Activated naive CD8-positive, alpha-beta T cell treated with anti-CD3 and anti-CD28 coated beads, Interleukin-2, amount 10 ng/mL, durations not matched to agents 7 days and 5 days (primary cell): ENCODE measurements around the gene PLEKHG4. TPM values are rescaled to one million over a fixed set of nuclear protein-coding genes. Genes with fewer than 3 reads are reported as not detected.

Source experiments
- ATAC-seq: fragments of 150-1000 bp; cut with Tn5 transposase; one replicate; pipeline ENCODE4 v1.10.0; 2021; ENCODE audit warnings: low read depth, moderate library complexity
- POLR2A ChIA-PET: fragments of 350-600 bp; sonication (Branson Sonifier 250); formaldehyde crosslinking; loops from one replicate; lab custom pipeline; 2021; ENCODE audit warnings: antibody characterized with exemption; lab: Charles Lee
- DNase-seq: peaks from one replicate; pipeline ENCODE4 v3.0.0; 2021
- H3K27ac Mint-ChIP-seq: one replicate; pipeline ENCODE4 v1.8.0; 2022; ENCODE audit warnings: mild to moderate bottlenecking, mixed read lengths
- H3K27me3 Mint-ChIP-seq: one replicate; pipeline ENCODE4 v1.8.0; 2022; ENCODE audit warnings: mild to moderate bottlenecking, moderate library complexity, mixed read lengths
- H3K36me3 Mint-ChIP-seq: one replicate; pipeline ENCODE4 v1.8.0; 2021; ENCODE audit warnings: mild to moderate bottlenecking, mixed read lengths
- H3K4me1 Mint-ChIP-seq: one replicate; pipeline ENCODE4 v1.8.0; 2021; ENCODE audit warnings: mixed read lengths
- H3K4me3 Mint-ChIP-seq: one replicate; pipeline ENCODE4 v1.8.0; 2022; ENCODE audit warnings: mild to moderate bottlenecking, moderate library complexity, mixed read lengths
- H3K9me3 Mint-ChIP-seq: one replicate; pipeline ENCODE4 v1.8.0; 2021; ENCODE audit warnings: mixed read lengths
- total RNA-seq, 2 experiments: library from RNA; stranded (reverse); gene quantifications; one replicate each; pipeline ENCODE4 v1.2.3, GENCODE V29; 2021

Gene PLEKHG4
- total RNA-seq, 2 experiments from 2014 or later: 15.7 to 18.2 TPM

DNA sequence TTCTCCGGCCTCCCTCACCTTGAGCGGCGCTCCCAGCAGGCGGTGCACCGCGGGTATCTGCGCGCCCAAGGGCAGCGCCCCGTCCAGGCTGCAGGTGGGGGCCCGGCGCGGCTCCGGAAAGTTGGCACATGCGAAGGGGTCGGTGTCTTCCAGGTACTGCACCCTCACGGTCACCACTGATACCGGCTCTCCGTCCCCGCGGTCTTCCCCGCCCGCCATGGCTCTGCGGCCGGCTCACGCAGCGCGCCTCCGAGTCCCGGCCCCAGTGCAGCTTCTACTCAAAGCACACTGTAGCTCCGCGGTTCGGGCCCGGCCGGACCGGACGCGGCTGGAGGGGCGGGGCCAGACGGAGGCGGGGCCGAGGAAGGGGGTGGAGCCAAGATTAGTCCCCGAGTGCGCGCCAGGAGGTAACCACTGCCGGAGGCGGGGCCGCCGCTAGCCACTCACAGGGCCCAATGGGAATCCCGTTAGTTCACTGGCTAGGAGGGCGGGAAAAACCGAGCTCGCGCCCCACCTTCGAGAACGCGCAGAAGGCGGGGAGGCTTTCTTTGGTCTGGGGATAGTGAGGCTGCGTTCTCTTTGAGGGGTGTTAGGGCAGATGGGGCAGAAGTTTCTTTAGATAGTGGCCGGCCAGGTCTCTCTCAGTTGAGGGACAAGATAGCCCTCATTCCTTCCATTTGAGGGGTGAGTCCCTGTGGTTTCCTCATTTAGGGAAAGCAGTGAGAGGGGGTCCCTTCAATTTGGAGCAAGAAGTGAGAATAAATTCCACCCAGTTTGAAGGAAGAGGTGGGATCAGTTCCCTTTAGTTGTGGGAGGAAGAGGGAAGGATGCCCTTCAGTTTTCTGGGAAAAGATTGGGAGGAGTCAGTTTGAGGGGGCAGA lies 31.9 kb upstream of the PLEKHG4 start, which contains the start of gene FHOD1:
TSS of gene FHOD1 (minus strand) at position 290 of the 881 bp plus-strand sequence. CDS start at position 219, 71 bp downstream.
- peak; percentile 100 for DNase-seq
- Mint-ChIP-seq H3K36me3 (peaks cover 2% of the 10 kb centered on the region), H3K27me3 (peaks cover 13% of the 10 kb centered on the region), H3K4me1 (peaks cover 41% of the 10 kb centered on the region), H3K27ac (peak within 1 kb of the TSS; percentile 90), H3K9me3 (no peaks in the 10 kb centered on the region), H3K4me3 (peak within 1 kb of the TSS; percentile 82)
- POLR2A ChIA-PET: interaction anchor here (0.6 to 9.4 kb wide), 17 partner anchors 11 to 446 kb away, joined by 3 to 130 read pairs (median 4); partner anchors contain the start of genes PLEKHG4 and TMEM208
- peak; percentile 66 for ATAC-seq

DNA sequence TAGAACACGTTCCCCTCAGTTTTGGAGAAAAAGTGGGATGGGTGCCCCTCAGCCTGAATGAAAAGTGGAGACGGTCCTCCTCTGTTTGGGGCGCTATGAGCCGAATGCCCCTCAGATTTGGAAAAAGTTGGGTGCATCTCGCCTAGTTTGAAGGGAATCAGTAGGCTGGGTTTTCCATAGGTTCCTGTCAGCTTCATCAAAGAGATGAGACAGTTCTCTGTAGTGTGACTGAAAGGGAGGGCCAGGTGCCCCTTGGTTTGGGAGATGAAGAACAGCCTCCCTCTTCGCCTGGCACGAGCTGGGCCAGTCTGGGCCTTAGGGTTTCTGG lies 31.3 kb upstream of the PLEKHG4 start:
- POLR2A ChIA-PET: interaction anchor here (0.7 to 9.4 kb wide), 15 partner anchors 13 to 445 kb away, joined by 3 to 130 read pairs (median 3); partner anchors contain the start of genes PLEKHG4 and TMEM208
- DNase-seq (no peak), ATAC-seq (no peak)
- Mint-ChIP-seq H3K36me3 (no peaks in the 10 kb centered on the region), H3K27ac (peak overlapping the region; percentile 70), H3K9me3 (no peaks in the 10 kb centered on the region), H3K4me3 (peak overlapping the region; percentile 82), H3K4me1 (peaks cover 38% of the 10 kb centered on the region), H3K27me3 (peaks cover 13% of the 10 kb centered on the region)

DNA sequence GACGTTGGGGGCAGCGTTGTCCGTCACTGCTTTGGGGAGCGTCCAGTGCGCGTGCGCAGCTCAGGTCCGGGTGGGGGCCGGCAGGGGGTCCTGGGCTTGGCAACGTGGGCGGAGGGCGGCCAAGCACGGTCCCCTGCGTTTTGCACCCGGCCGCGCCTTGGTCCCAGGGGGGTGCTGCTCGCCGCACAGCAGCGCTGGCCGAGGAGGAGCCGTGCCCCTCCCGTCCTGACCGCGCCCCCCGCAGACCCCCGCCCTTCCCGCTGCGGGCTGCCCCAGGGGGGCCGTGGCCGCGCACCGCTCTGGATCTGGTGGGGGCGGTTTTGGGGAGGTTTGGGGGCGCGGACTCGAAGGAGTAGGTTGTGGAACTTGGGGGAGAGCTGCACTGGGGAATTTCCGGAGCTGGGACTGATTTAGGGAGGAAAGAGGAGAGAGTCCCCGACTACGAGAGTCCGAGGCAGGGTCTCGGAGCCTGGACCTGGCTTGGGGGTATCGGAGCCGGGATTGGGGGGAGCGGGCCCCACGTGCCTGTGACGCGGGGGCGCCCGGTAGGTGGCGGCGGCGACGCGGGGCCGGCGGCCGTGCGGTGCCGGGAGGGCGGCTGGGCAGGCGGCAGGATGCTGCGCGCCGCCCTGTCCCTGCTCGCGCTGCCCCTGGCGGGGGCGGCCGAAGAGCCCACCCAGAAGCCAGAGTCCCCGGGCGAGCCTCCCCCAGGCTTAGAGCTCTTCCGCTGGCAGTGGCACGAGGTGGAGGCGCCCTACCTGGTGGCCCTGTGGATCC lies 30.7 kb upstream of the PLEKHG4 start, which contains the start of gene SLC9A5:
TSS of gene SLC9A5 (plus strand) at position 579 of the 777 bp plus-strand sequence. CDS start at position 615, 36 bp downstream.
- peak within 1 kb of the TSS; percentile 82 for H3K4me3 Mint-ChIP-seq
- POLR2A ChIA-PET: interaction anchor here (0.9 to 9.4 kb wide), 9 partner anchors 21 to 315 kb away, joined by 3 to 130 read pairs (median 3); partner anchors contain the start of genes ATP6V0D1, PLEKHG4 and TMEM208
- H3K9me3 Mint-ChIP-seq: no peaks in the 10 kb centered on the region
- peak within 1 kb of the TSS; percentile 82 for H3K27ac Mint-ChIP-seq
- H3K36me3 Mint-ChIP-seq: no peaks in the 10 kb centered on the region
- ATAC-seq (no peak), DNase-seq (peak; percentile 72)
- peaks cover 34% of the 10 kb centered on the region for H3K4me1 Mint-ChIP-seq
- H3K27me3 Mint-ChIP-seq: peaks cover 13% of the 10 kb centered on the region

GRCh38 chr16:67249178-67250044 lies 29.9 kb upstream of the PLEKHG4 start:
- peaks cover 13% of the 10 kb centered on the region for H3K27me3 Mint-ChIP-seq
- H3K4me1 Mint-ChIP-seq: peaks cover 29% of the 10 kb centered on the region
- POLR2A ChIA-PET: interaction anchor here (1.0 to 9.4 kb wide), 4 partner anchors 21 to 231 kb away, joined by 3 to 130 read pairs (median 3); partner anchors contain the start of genes ATP6V0D1 and TMEM208
- H3K9me3 Mint-ChIP-seq: no peaks in the 10 kb centered on the region
- H3K4me3 Mint-ChIP-seq: peak overlapping the region; percentile 81
- no peak for ATAC-seq
- no peak for DNase-seq
- peak overlapping the region; percentile 82 for H3K27ac Mint-ChIP-seq
- H3K36me3 Mint-ChIP-seq: no peaks in the 10 kb centered on the region

DNA sequence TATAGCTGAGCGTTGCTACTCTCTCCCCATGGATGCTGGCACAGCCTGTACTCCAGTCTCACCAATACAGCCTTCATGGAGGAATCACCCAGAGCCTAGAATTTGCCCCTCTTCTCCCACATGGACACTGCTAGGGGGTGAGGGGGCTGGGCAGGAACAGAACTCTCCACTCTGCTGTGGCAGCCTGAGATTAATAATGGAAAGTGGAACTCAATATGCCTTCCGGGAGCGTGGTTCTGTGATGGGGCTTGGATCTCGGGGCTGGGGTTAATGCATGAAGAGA lies 29.3 kb upstream of the PLEKHG4 start:
- Mint-ChIP-seq H3K27ac (peak overlapping the region; percentile 82), H3K4me1 (peaks cover 23% of the 10 kb centered on the region), H3K27me3 (peaks cover 13% of the 10 kb centered on the region), H3K4me3 (peak overlapping the region; percentile 81), H3K9me3 (no peaks in the 10 kb centered on the region), H3K36me3 (no peaks in the 10 kb centered on the region)
- POLR2A ChIA-PET: interaction anchor here (9.4 kb wide), 1 partner anchor 22 kb away, joined by 130 read pairs; the partner anchor contains the start of gene TMEM208
- ATAC-seq: no peak
- no peak for DNase-seq

DNA sequence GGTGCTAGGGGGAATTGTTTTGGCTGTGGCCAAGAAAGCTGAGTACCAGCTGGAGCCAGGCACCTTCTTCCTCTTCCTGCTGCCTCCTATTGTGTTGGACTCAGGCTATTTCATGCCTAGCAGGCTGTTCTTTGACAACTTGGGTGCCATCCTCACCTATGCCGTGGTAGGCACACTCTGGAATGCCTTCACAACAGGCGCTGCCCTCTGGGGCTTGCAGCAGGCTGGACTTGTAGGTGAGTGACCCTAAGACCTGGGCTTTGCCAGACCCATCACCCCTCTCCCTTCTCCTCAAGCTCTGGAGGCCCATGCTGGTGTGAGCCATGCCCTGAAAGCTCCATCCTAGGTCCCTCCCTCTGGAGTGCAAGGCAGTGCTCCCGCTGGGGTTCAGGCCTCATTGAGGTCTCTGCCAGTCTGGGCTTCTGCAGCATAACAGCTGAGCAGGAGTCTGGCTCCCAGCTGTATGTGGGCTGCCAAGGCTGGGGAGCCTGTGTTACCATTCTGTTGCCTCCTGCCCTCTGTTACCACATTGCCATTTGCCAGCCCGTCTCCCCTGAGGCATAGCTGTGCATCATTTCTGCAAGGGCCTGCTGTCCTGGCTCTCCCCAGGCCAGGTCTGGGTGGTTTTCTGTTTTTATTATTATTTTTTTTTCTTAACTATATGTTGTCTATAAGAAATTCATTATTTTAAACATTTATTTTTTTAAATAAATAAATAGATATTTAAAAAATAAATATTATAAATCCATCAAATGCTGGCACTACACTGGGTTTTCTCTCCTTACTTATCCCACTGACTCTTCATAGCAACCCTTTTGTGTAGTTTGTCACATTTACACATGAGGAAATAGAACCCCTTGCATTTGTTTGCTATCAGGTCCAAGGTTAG lies 26.5 kb upstream of the PLEKHG4 start:
- Mint-ChIP-seq H3K4me3 (no peak overlapping the region), H3K9me3 (no peaks in the 10 kb centered on the region), H3K36me3 (peaks cover 2% of the 10 kb centered on the region), H3K27ac (no peak overlapping the region), H3K27me3 (peaks cover 13% of the 10 kb centered on the region), H3K4me1 (peaks cover 14% of the 10 kb centered on the region)
- POLR2A ChIA-PET: no interaction called here
- ATAC-seq (no peak), DNase-seq (no peak)

- peaks cover 6% of the 10 kb centered on the region for H3K27me3 Mint-ChIP-seq
- DNase-seq (no peak), ATAC-seq (no peak)
- POLR2A ChIA-PET: no interaction called here
- H3K4me1 Mint-ChIP-seq: peaks cover 2% of the 10 kb centered on the region
- no peak overlapping the region for H3K27ac Mint-ChIP-seq
- H3K36me3 Mint-ChIP-seq: peaks cover 2% of the 10 kb centered on the region
- H3K4me3 Mint-ChIP-seq: no peak overlapping the region
- H3K9me3 Mint-ChIP-seq: no peaks in the 10 kb centered on the region
These were observed 24.4 kb upstream of the PLEKHG4 start for GRCh38 chr16:67254801-67255552.

DNA sequence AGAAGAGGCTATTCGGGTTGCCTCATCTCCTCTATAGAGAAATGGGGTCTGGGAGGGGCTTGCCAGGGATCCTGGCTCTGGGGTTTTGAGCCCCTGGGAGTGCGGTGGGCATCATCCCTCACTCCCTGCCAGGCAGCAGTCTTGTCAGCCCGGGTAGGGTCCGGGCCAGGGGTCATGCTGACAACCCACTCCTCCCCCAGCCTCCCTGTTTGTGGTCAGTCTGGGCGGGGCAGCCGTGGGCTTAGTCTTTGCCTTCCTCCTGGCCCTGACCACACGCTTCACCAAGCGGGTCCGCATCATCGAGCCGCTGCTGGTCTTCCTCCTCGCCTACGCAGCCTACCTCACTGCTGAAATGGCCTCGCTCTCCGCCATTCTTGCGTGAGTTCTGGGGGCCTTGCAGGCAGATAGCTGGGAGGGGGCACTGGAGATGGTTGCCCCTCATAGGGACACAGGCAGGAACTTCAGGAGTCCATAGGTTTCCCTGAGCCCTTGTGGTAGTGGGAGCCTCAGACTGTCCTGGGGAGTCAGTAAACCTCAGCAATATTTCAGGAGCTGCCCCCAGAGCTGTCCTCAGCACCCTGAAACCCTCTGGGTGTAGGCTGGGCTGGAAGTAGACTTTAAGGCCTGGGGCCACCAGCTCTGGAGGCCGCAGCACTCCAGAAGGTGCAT lies 23.6 kb upstream of the PLEKHG4 start:
- no peaks in the 10 kb centered on the region for H3K4me1 Mint-ChIP-seq
- no peak overlapping the region for H3K4me3 Mint-ChIP-seq
- POLR2A ChIA-PET: no interaction called here
- DNase-seq (no peak), ATAC-seq (no peak)
- H3K27me3 Mint-ChIP-seq: peaks cover 1% of the 10 kb centered on the region
- H3K27ac Mint-ChIP-seq: no peak overlapping the region
- no peaks in the 10 kb centered on the region for H3K9me3 Mint-ChIP-seq
- peaks cover 2% of the 10 kb centered on the region for H3K36me3 Mint-ChIP-seq

- H3K27me3 Mint-ChIP-seq: peaks cover 4% of the 10 kb centered on the region
- DNase-seq (no peak), ATAC-seq (no peak)
- no peaks in the 10 kb centered on the region for H3K9me3 Mint-ChIP-seq
- H3K36me3 Mint-ChIP-seq: peaks cover 2% of the 10 kb centered on the region
- no peaks in the 10 kb centered on the region for H3K4me1 Mint-ChIP-seq
- POLR2A ChIA-PET: no interaction called here
- H3K27ac Mint-ChIP-seq: no peak overlapping the region
- H3K4me3 Mint-ChIP-seq: no peak overlapping the region
These were observed 22.6 kb upstream of the PLEKHG4 start for GRCh38 chr16:67256701-67257230.

- DNase-seq: no peak
These were observed 21.7 kb upstream of the PLEKHG4 start for GRCh38 chr16:67257486-67258160.

More at GRCh38 chr16:67257486-67258160, 21.7 kb upstream of the PLEKHG4 start:
- Mint-ChIP-seq H3K36me3 (peaks cover 2% of the 10 kb centered on the region), H3K9me3 (no peaks in the 10 kb centered on the region), H3K4me1 (no peaks in the 10 kb centered on the region), H3K4me3 (no peak overlapping the region), H3K27me3 (peaks cover 4% of the 10 kb centered on the region), H3K27ac (no peak overlapping the region)
- POLR2A ChIA-PET: no interaction called here
- ATAC-seq: no peak
